ENCODE data around the gene NRF1. TPM values are rescaled to one million over a fixed set of nuclear protein-coding genes. Genes with fewer than 3 reads are reported as not detected.
A peak's percentile ranks its signal among the peaks of the same experiment; 100 is the strongest.
"Not testable (repeated sequence)": the region's sequence is repeated elsewhere in the genome, so short reads cannot be mapped to it uniquely, and the experiment has no call there.

Gene NRF1
- 16.0 TPM for total RNA-seq

- DNase-seq = peak; percentile 84
These were observed at the start of gene NRF1 for GRCh38 chr7:129611246-129612111. NRF1 (plus strand) TSS chr7:129611720; CDS start chr7:129657352, 45,632 bp downstream.

GRCh38 chr7:129566323-129566722, 45.2 kb upstream of the NRF1 start:
- DNase-seq = not testable (repeated sequence)

- no peak for DNase-seq
These were observed 44.1 kb upstream of the NRF1 start for GRCh38 chr7:129567377-129567776.

- no peak for DNase-seq
These were observed 43.3 kb upstream of the NRF1 start for GRCh38 chr7:129568240-129568639.

- DNase-seq = no peak
These were observed 42.2 kb upstream of the NRF1 start for GRCh38 chr7:129569326-129569725.

GRCh38 chr7:129569811-129570215, 41.7 kb upstream of the NRF1 start:
- DNase-seq = no peak

GRCh38 chr7:129571201-129571600, 40.3 kb upstream of the NRF1 start:
- DNase-seq = no peak

GRCh38 chr7:129572205-129572604, 39.3 kb upstream of the NRF1 start:
- DNase-seq = no peak

GRCh38 chr7:129574487-129574886, 37.0 kb upstream of the NRF1 start:
- DNase-seq = peak; percentile 68

GRCh38 chr7:129575699-129576098, 35.8 kb upstream of the NRF1 start:
- DNase-seq = no peak

- DNase-seq = no peak
These were observed 35.4 kb upstream of the NRF1 start for GRCh38 chr7:129576138-129576537.

- no peak for DNase-seq
These were observed 32.7 kb upstream of the NRF1 start for GRCh38 chr7:129578829-129579228.

- not testable (repeated sequence) for DNase-seq
These were observed 25.3 kb upstream of the NRF1 start for GRCh38 chr7:129586179-129586578.

GRCh38 chr7:129588268-129588667, 23.3 kb upstream of the NRF1 start:
- no peak for DNase-seq

- DNase-seq = no peak
These were observed 19.7 kb upstream of the NRF1 start for GRCh38 chr7:129591868-129592267.

GRCh38 chr7:129596386-129596785, 15.1 kb upstream of the NRF1 start:
- DNase-seq = not testable (repeated sequence)

GRCh38 chr7:129597672-129598071, 13.8 kb upstream of the NRF1 start:
- no peak for DNase-seq

GRCh38 chr7:129599174-129599573, 12.3 kb upstream of the NRF1 start:
- no peak for DNase-seq

GRCh38 chr7:129603594-129603993, 7.9 kb upstream of the NRF1 start:
- not testable (repeated sequence) for DNase-seq

- DNase-seq = not testable (repeated sequence)
These were observed 7.5 kb upstream of the NRF1 start for GRCh38 chr7:129604021-129604420.

- no peak for DNase-seq
These were observed 6.6 kb upstream of the NRF1 start for GRCh38 chr7:129604713-129605437.

GRCh38 chr7:129605960-129606614, 5.4 kb upstream of the NRF1 start:
- no peak for DNase-seq

GRCh38 chr7:129606803-129607202, 4.7 kb upstream of the NRF1 start:
- no peak for DNase-seq
